Hematopoietic multipotent progenitor cell treated with erythropoietin and hydrocortisone succinate and interleukin-3 and kit ligand, for 8 days (in vitro differentiated cells): ENCODE results near the gene CPO.

Experiments
- DNase-seq: peaks from one replicate; pipeline ENCODE4 v3.0.0-alpha.2; 2015

The CPO gene

GRCh38 chr2:206974551-206974950 lies 35.2 kb downstream of the CPO start:
- DNase-seq, result no peak

GRCh38 chr2:206978746-206979145 lies 39.4 kb downstream of the CPO start:
- no peak for DNase-seq

- DNase-seq, result no peak
Measured at GRCh38 chr2:206979365-206979764, 40.0 kb downstream of the CPO start.

GRCh38 chr2:206979922-206980321 lies 40.6 kb downstream of the CPO start:
- DNase-seq, result no peak

- no peak for DNase-seq
Measured at GRCh38 chr2:206980413-206980812, 41.1 kb downstream of the CPO start.

GRCh38 chr2:206981086-206981674 lies 41.9 kb downstream of the CPO start:
- DNase-seq, result no peak

GRCh38 chr2:206981739-206982340 lies 42.5 kb downstream of the CPO start:
- peak; percentile 54 for DNase-seq

GRCh38 chr2:206982360-206982955 lies 43.1 kb downstream of the CPO start:
- no peak for DNase-seq

- DNase-seq, result no peak
Measured at GRCh38 chr2:206983161-206983859, 44.0 kb downstream of the CPO start.

- DNase-seq, result no peak
Measured at GRCh38 chr2:206984206-206984605, 44.9 kb downstream of the CPO start.

- DNase-seq, result no peak
Measured at GRCh38 chr2:206986943-206987342, 47.6 kb downstream of the CPO start.

GRCh38 chr2:206987810-206988209 lies 48.5 kb downstream of the CPO start:
- no peak for DNase-seq

GRCh38 chr2:206988884-206989283 lies 49.6 kb downstream of the CPO start:
- no peak for DNase-seq

GRCh38 chr2:206989311-206989710 lies 50.0 kb downstream of the CPO start:
- peak; percentile 64 for DNase-seq

GRCh38 chr2:206990360-206990759 lies 51.0 kb downstream of the CPO start:
- no peak for DNase-seq

GRCh38 chr2:206991070-206991469 lies 51.8 kb downstream of the CPO start:
- no peak for DNase-seq

GRCh38 chr2:206993396-206993911 lies 54.1 kb downstream of the CPO start:
- no peak for DNase-seq

GRCh38 chr2:206993964-206994363 lies 54.6 kb downstream of the CPO start:
- peak; percentile 4 for DNase-seq

GRCh38 chr2:206996556-206997065 lies 57.3 kb downstream of the CPO start:
- no peak for DNase-seq

- DNase-seq, result no peak
Measured at GRCh38 chr2:207008105-207008990, 69.0 kb downstream of the CPO start.

- no peak for DNase-seq
Measured at GRCh38 chr2:207012461-207012860, 73.1 kb downstream of the CPO start.

- no peak for DNase-seq
Measured at GRCh38 chr2:207014424-207014823, 75.1 kb downstream of the CPO start.

- no peak for DNase-seq
Measured at GRCh38 chr2:207015901-207016300, 76.6 kb downstream of the CPO start.
